Measurements from ENCODE around the gene TEKT5. TPM values are rescaled to one million over a fixed set of nuclear protein-coding genes. Genes with fewer than 3 reads are reported as not detected.

Gene TEKT5
- total and polyA plus RNA-seq, 8 donors: 0.28 to 22.8 (median 1.0) TPM; not detected in 2

- no peaks in the 10 kb centered on the region for H3K27me3 ChIP-seq
- H3K4me3 ChIP-seq: no peak overlapping the region
- WGBS, 5 donors: 72 to 85% (median 80%) methylated on average over 5 of the region's 5 CpGs
- H3K27ac ChIP-seq: no peak overlapping the region
- intact Hi-C loops (cut with DNase I; ENCODE audit: low total_unique reads): no loop called here
- no peak for TF ChIP-seq POLR2A (IDR thresholded peaks at IDR 0.05)
- TF ChIP-seq CTCF (IDR thresholded peaks at IDR 0.05): no peak
- no peak for TF ChIP-seq EP300 (IDR thresholded peaks at IDR 0.05)
- TF ChIP-seq POLR2AphosphoS5 (IDR thresholded peaks at IDR 0.05): no peak
- H3K4me1 ChIP-seq: no peaks in the 10 kb centered on the region
- H3K9me3 ChIP-seq: no peaks in the 10 kb centered on the region
- DNase-seq: no peak
- no peaks in the 10 kb centered on the region for H3K36me3 ChIP-seq
Observed at GRCh38 chr16:10662212-10662611, 32.5 kb downstream of the TEKT5 start.

- no peaks in the 10 kb centered on the region for H3K36me3 ChIP-seq
- H3K9me3 ChIP-seq: no peaks in the 10 kb centered on the region
- TF ChIP-seq POLR2AphosphoS5 (IDR thresholded peaks at IDR 0.05): no peak
- TF ChIP-seq EP300 (IDR thresholded peaks at IDR 0.05): no peak
- TF ChIP-seq CTCF (IDR thresholded peaks at IDR 0.05): no peak
- no peak for TF ChIP-seq POLR2A (IDR thresholded peaks at IDR 0.05)
- no peaks in the 10 kb centered on the region for H3K27me3 ChIP-seq
- intact Hi-C loops (cut with DNase I; ENCODE audit: low total_unique reads): no loop called here
- no peaks in the 10 kb centered on the region for H3K4me1 ChIP-seq
- no peak for DNase-seq
- no peak overlapping the region for H3K4me3 ChIP-seq
- H3K27ac ChIP-seq: no peak overlapping the region
- 0 to 84% (median 75%) methylated on average over 1 of the region's 1 CpG for WGBS, 5 donors
Observed at GRCh38 chr16:10661737-10662136, 33.0 kb downstream of the TEKT5 start.

DNA sequence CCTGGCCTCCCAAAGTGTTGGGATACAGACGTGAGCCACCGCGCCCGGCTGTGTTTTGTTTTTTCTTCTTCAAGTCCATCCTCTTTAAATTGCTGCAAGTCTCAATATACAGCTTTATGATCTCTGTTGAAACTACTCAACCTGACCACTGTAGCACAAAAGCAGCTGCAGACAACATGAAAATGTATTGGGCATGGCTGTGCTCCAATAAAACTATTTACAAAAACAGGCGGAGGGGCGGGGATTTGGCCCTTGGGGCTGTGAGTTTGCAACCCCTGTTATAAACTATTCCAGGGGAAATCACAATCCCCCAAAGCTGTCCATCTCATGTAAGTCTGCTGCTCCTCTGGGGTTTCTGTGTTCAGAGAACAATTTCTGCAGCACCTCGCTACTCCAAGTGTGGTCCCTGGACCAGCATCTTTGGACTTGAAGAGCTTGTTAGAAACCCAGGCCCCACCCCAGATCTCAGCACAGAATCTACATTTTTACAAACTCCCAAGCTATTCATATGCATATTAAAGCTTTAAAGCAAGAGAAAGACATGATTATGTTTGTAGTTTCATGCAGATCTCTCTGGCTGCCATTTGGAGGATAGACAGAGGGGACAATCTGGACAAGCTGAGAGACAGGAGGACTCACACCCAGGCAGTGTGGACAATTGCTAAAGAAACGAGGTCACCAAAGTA, 33.6 kb downstream of the TEKT5 start:
- 61 to 81% (median 64%) methylated on average over 8 of the region's 8 CpGs for WGBS, 5 donors
- intact Hi-C loops (cut with DNase I; ENCODE audit: low total_unique reads): no loop called here
- no peak for TF ChIP-seq POLR2AphosphoS5 (IDR thresholded peaks at IDR 0.05)
- TF ChIP-seq EP300 (IDR thresholded peaks at IDR 0.05): no peak
- Histone ChIP-seq H3K36me3 (no peaks in the 10 kb centered on the region), H3K4me1 (no peaks in the 10 kb centered on the region), H3K4me3 (no peak overlapping the region), H3K27me3 (no peaks in the 10 kb centered on the region), H3K27ac (no peak overlapping the region), H3K9me3 (no peaks in the 10 kb centered on the region)
- no peak for DNase-seq

DNA sequence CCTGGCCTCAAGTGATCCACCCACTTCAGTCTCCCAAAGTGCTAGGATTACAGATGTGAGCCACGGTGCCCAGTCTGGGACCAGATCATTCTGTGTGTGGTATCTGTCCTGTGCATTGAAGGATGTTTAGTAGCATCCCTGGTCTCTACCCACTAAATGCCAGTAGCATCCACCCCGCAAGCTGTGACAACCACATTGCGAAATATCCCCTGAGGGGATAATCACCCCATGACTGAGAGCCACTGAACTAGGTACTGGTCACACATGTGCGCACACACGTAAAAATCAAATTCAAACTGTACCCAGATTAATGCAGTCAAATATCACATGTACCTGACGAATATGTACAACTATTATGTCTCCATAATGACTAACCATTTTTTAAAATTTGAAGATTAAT, 35.8 kb downstream of the TEKT5 start:
- no peak overlapping the region for H3K4me3 ChIP-seq
- 93 to 98% (median 96%) methylated on average over 6 of the region's 6 CpGs for WGBS, 5 donors
- TF ChIP-seq CTCF (IDR thresholded peaks at IDR 0.05) (no peak), EP300 (IDR thresholded peaks at IDR 0.05) (no peak), POLR2A (IDR thresholded peaks at IDR 0.05) (no peak), POLR2AphosphoS5 (IDR thresholded peaks at IDR 0.05) (no peak)
- no peak overlapping the region for H3K27ac ChIP-seq
- H3K36me3 ChIP-seq: no peaks in the 10 kb centered on the region
- no peaks in the 10 kb centered on the region for H3K9me3 ChIP-seq
- H3K4me1 ChIP-seq: no peaks in the 10 kb centered on the region
- intact Hi-C loops (cut with DNase I; ENCODE audit: low total_unique reads): no loop called here
- no peak for DNase-seq
- no peaks in the 10 kb centered on the region for H3K27me3 ChIP-seq

DNA sequence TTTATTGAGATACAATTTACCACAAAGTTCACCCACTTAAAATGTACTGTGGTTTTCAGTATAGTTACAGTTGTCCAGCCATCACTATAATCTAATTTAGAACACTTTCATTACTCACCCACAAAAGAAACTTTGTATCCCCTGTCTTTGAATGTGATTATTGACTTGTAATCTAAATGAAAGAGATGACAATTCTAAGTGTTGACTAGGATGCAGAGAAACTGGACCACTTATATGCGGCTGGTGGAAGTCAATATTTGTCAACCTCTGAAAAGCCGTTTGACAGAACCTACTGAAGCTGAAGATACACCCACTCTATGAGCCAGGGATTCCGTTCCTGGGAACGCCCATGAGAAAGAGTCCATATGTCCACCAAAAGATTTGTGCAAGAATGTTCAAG, 36.8 kb downstream of the TEKT5 start:
- no peaks in the 10 kb centered on the region for H3K9me3 ChIP-seq
- DNase-seq: no peak
- no peak overlapping the region for H3K27ac ChIP-seq
- no peaks in the 10 kb centered on the region for H3K27me3 ChIP-seq
- intact Hi-C loops (cut with DNase I; ENCODE audit: low total_unique reads): no loop called here
- H3K36me3 ChIP-seq: no peaks in the 10 kb centered on the region
- peaks cover 0 to 5% (median 2%) of the 10 kb centered on the region in 4 donors for H3K4me1 ChIP-seq
- TF ChIP-seq CTCF (IDR thresholded peaks at IDR 0.05) (no peak), EP300 (IDR thresholded peaks at IDR 0.05) (no peak), POLR2A (IDR thresholded peaks at IDR 0.05) (no peak), POLR2AphosphoS5 (IDR thresholded peaks at IDR 0.05) (no peak)
- no peak overlapping the region for H3K4me3 ChIP-seq
- WGBS, 5 donors: 74 to 78% (median 78%) methylated on average over 4 of the region's 4 CpGs

Measured in stomach (tissue), 9 donors.